GM19372 (cell line): Measurements from ENCODE around the gene SLC25A45.
A peak's percentile ranks its signal among the peaks of the same experiment; 100 is the strongest.
"Not testable (repeated sequence)": the region's sequence is repeated elsewhere in the genome, so short reads cannot be mapped to it uniquely, and the experiment has no call there.

ENCODE experiments used
- ATAC-seq: cut with Tn5 transposase; IDR thresholded peaks from one replicate; pipeline ENCODE4 v1.9.1; 2021; ENCODE audit warnings: mild to moderate bottlenecking, low read depth, moderate library complexity; ENCODE audit not compliant: unreplicated experiment

SLC25A45 gene

GRCh38 chr11:65363770-65364169 lies 18.7 kb downstream of the SLC25A45 start:
- no peak for ATAC-seq

- no peak for ATAC-seq
Measured at GRCh38 chr11:65362966-65363365, 19.5 kb downstream of the SLC25A45 start.

- peak; percentile 61 for ATAC-seq
Measured at GRCh38 chr11:65362320-65362931, 20.0 kb downstream of the SLC25A45 start.

- no peak for ATAC-seq
Measured at GRCh38 chr11:65357856-65358356, 24.5 kb downstream of the SLC25A45 start.

GRCh38 chr11:65356394-65356972 lies 26.0 kb downstream of the SLC25A45 start:
- no peak for ATAC-seq

- no peak for ATAC-seq
Measured at GRCh38 chr11:65355776-65356393, 26.6 kb downstream of the SLC25A45 start.

GRCh38 chr11:65355013-65355775 lies 27.3 kb downstream of the SLC25A45 start:
- ATAC-seq: peak; percentile 29

- peak; percentile 88 for ATAC-seq
Measured at GRCh38 chr11:65354265-65355012, 28.0 kb downstream of the SLC25A45 start, which contains the start of gene TIGD3. Gene TIGD3 (plus strand): TSS chr11:65354751. CDS start chr11:65355809, 1,058 bp downstream.

GRCh38 chr11:65353900-65354264 lies 28.6 kb downstream of the SLC25A45 start:
- ATAC-seq: no peak

GRCh38 chr11:65353376-65353775 lies 29.1 kb downstream of the SLC25A45 start:
- ATAC-seq: no peak

GRCh38 chr11:65352783-65353182 lies 29.7 kb downstream of the SLC25A45 start:
- ATAC-seq: no peak

- no peak for ATAC-seq
Measured at GRCh38 chr11:65351511-65351910, 30.9 kb downstream of the SLC25A45 start.

- no peak for ATAC-seq
Measured at GRCh38 chr11:65341856-65342255, 40.6 kb downstream of the SLC25A45 start.

- no peak for ATAC-seq
Measured at GRCh38 chr11:65340226-65340625, 42.2 kb downstream of the SLC25A45 start.

- ATAC-seq: no peak
Measured at GRCh38 chr11:65338676-65339075, 43.8 kb downstream of the SLC25A45 start.

GRCh38 chr11:65334696-65335295 lies 47.6 kb downstream of the SLC25A45 start:
- ATAC-seq: no peak

- not testable (repeated sequence) for ATAC-seq
Measured at GRCh38 chr11:65332591-65332990, 49.9 kb downstream of the SLC25A45 start.

GRCh38 chr11:65330544-65330943 lies 51.9 kb downstream of the SLC25A45 start:
- ATAC-seq: no peak

- no peak for ATAC-seq
Measured at GRCh38 chr11:65329944-65330403, 52.5 kb downstream of the SLC25A45 start.

- ATAC-seq: no peak
Measured at GRCh38 chr11:65329478-65329877, 53.0 kb downstream of the SLC25A45 start.
